ENCODE measurements around the gene OR10W1. TPM values are rescaled to one million over a fixed set of nuclear protein-coding genes. Genes with fewer than 3 reads are reported as not detected.

The OR10W1 gene, protein sequence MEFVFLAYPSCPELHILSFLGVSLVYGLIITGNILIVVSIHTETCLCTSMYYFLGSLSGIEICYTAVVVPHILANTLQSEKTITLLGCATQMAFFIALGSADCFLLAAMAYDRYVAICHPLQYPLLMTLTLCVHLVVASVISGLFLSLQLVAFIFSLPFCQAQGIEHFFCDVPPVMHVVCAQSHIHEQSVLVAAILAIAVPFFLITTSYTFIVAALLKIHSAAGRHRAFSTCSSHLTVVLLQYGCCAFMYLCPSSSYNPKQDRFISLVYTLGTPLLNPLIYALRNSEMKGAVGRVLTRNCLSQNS
- not detected for polyA plus RNA-seq (ENCODE audit: insufficient read length)

DNA sequence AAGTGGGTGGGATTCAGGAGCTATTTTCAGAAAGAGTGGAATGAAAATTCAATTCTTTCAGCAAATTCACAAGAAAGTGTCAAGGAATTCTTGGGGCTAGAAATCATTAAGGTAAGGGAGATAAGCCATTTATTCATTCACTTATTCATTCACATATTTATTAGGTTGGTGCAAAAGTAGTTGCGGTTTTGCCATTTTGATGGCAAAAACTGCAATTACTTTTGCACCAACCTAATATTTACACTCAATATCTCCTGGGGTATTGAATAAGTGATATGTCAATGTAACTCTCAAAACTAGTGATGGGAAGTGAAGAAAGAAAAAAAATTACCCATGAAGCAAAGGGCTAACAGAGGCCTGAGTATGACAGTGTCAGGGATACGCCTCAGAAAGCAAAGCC lies at the start of gene OR10W1:
TSS of gene OR10W1 (minus strand) at position 119 of the 400 bp plus-strand sequence. CDS start 402 bp downstream, outside the sequence.
- no peak for DNase-seq

DNA sequence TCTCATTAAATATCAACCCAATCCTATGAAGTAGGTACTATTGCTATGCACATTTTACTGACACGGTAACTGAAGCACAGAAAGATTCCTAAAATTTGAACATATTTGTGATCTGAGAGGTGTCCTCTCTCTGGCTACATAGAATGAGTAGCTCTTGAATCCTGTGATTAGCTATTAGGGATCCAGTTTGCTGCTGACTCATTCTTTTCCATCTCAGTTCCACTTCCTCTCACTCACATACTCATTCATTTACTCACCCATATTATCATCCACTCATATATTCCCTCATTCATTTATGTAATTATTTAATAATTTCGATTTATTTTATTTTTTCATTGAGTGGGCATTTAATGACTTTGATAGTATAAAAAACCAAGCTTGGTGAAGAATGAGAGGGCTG lies 48.1 kb upstream of the OR10W1 start:
- DNase-seq = no peak

DNA sequence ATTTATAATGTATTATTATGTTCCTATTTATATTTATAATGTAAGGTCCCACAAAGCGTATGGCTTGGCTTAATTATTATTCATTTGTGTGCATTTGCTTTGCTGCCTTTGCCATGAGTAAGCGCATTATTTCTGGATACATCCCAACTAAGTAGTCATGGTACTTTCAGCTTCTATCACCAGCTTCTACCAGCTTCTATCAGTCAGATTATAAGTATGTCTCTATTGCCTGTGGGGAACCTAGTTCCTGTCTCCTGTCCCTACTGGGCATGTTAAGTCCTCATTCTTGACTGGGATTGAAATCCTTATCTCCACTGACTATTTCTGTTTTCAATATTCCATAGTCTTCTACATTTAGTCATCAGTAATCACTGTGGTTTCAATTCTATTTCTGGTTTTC lies 33.5 kb upstream of the OR10W1 start:
- no peak for DNase-seq

DNA sequence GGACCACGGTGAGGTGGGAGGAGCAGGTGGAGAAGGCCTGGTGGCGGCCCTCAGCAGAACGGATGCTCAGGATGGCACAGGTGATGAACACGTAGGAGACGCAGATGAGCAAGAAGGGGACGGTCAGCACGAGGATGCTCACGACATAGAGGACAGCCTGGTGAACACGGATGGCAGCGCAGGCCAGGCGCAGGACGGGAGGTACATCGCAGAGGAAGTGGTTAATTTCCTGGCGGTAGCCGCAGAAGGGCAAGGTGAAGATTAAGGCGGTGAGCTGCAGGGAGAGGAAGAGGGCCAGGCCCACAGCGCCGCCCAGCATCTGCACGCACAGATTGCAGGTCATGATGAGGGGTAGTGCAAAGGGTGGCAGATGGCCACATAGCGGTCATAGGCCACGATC lies 24.0 kb upstream of the OR10W1 start:
- DNase-seq = no peak

DNA sequence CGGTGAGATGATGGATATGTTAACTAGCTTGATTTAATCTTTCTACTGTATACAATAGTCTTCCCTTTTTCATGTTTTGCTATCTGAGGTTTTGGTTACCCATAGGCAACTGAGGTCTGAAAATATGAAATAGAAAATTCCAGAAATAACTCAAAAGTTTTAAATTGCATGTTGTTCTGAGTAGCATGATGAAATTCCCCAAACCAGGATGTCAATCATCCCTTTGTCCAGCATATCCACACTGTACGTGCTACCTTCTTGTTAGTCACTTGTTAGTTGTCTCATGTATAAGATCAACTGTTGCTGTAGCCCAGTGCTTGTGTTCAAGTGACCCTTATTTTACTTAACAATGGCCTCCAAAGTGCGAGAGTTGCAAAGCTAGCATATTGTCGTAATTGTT lies 21.2 kb upstream of the OR10W1 start:
- no peak for DNase-seq

DNA sequence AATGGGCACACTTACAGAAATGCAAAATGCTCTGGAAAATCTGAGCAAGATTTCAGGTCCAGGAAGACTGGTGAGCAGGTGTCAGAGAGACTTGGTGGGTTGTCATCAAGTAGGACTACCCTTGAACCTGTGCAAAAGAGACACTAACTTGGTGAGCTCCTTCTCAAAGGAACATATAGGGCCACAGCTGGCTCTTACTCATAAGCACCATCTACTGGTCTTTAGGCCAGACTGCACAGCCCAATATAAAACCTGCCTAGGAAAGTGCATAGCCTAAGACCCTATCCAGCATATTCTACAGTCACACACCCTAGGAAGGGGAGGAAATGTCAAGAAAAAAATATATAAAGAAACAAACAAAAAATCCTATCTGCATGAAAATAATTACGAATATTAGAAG lies 18.2 kb upstream of the OR10W1 start:
- DNase-seq = no peak

DNA sequence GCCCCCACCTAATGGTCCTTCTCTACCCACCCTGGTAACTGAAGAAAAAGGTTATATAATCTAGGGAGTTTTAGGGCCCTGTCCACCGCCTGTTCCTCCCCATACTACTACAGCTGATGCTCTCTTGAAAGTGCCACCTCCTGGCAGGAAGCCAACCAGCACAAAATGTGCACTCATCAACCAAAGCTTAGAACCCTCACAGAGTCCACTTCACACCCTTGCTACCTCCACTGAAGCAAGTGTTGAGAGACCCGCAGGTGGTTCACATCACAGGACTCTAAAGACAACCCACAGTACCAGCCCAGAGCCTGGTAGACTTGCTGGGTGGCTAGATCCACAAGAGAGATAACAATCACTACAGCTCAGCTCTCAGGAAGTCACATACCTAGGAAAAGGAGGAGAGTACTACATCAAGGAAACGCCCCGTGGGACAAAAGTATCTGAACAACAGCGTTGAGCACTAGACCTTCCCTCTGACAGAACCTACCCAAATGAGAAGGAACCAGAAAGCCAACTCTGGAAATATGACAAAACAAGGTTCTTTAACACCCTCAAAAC lies 17.5 kb upstream of the OR10W1 start:
- DNase-seq = no peak

DNA sequence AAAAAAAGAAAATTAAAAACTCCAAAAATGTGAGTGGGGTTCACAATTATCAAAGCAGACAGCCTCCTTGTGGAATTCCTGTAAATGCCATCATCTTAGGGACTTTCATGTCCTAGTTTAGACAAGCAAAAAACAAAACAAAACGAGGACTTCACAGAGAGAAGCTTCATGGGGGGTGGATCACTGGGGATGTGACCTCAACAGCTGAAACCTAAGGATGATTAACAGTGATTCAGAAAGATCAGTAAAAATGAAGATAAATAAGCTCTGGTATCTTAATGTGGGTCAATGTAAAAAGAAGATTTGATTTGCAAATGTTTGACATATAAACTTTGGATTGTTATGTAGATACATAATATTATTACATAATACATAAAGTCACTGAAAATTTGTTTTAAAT lies 8.1 kb upstream of the OR10W1 start:
- no peak for DNase-seq

DNA sequence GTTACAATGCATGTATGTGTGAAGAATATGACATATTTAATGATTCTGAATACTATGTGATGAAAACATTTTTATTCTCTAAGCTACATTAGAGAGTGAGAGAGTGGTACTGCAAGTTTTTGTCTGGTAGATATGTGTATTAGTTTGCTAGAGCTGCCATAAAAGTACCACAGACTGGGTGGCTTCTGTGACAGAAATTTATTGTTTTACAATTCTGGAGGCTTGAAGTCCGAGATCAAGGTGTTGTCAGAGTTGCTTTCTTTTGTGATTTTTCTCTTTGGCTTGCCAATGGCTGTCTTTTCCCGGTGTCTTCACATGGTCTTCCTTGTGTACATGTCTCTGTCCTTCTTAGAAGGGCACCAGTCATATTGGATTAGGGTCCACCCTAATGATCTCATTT lies 6.9 kb upstream of the OR10W1 start:
- no peak for DNase-seq

DNA sequence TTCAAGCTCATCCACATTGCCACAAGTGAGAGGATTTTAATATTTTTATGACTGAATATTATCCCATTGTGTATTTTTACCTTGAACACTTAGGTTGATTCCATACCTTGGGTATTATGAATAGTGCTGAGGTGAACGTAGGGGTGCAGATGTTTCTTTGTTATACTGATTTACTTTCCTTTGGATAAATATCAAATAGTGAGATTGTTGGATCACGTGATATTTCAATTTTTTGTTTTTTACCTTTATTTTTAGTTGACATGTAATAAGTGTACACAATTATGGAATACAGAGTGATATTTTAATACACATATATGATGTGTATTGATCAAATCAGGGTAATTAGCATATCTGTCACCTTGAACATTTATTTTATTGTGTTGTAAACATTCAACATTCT lies 8.1 kb downstream of the OR10W1 start:
- no peak for DNase-seq

DNA sequence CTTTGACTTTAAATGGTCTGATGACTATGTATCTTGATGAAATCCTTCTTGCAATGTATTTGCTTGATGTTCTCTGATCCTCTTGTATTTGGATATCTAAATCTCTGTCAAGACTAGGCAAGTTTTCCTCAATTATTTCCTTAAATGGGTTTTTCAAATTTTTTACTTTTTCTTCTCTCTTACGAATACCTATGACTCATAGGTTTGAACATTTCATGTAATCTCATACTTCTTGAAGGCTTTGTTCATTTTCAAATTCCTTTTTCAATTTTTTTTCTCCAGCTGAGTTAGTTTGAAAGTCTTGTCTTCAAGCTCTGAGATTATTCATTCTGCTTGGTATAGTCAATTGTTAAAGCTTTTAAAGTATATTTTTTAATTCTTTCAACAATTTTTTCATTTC lies 13.1 kb downstream of the OR10W1 start:
- DNase-seq = no peak

DNA sequence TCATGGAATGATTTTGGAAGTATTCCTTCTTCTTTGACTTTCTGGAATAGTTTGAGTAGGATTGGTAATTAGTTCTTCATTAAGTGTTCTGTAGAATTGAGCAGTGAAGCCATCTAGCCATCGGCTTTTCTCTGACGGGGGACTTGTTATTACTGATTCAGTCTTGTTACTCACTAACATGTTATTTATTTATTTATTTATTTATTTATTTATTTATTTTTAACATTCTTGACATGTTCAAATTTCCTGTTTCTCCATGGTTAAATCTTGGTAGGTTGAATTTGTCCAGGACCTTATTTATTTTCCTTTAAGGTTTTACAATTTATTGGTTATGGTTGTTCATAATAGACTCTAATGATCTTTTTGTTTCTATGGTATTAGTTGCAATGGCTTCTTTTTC lies 24.1 kb downstream of the OR10W1 start:
- DNase-seq = no peak

DNA sequence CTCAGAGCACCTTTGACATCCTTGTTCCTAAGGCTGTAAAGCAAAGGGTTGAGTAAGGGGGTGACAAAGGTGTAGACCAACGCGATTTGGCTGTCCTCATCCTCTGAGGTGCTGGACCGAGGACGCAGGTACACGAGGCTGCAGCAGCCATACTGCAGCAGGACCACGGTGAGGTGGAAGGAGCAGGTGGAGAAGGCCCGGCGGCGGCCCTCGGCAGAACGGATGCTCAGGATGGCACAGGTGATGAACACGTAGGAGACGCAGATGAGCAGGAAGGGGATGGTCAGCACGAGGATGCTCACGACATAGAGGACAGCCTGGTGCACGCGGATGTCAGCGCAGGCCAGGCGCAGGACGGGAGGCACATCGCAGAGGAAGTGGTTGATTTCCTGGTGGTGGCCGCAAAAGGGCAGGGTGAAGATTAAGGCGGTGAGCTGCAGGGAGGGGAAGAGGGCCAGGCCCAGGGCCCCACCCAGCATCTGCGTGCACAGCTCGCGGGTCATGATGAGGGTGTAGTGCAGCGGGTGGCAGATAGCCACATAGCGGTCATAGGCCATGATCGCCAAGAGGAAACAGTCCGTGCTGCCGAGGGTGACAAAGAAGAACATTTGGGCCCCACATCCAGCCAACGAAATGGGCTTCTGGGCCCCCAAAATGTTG lies 40.0 kb downstream of the OR10W1 start:
- DNase-seq = no peak

DNA sequence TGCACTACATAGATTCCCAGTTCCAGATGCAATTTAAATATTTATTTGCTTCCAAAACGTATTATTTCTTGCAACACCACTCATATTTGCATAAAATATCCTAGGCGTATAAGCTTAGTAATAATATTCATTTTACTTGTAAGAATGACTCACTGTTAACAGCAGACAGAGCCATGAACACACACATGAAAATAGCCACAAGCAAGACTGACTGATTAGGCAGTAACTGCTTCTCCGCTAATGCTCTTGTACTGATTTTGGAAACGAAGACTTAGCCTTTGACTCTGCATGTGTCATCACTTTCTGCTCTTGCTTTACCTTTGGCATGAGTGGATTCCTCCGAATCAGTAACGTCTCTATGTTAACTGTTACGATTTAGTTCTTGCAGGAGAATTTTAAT lies 45.3 kb downstream of the OR10W1 start:
- no peak for DNase-seq

Other genes starting within 250 kb of the OR10W1 start
- not detected for gene OR9Q1, start 244.4 kb downstream of the OR10W1 start, polyA plus RNA-seq (ENCODE audit: insufficient read length)
- gene OR6Q1, start 237.3 kb downstream of the OR10W1 start, polyA plus RNA-seq (ENCODE audit: insufficient read length) = not detected
- gene OR9I1, start 142.7 kb downstream of the OR10W1 start, polyA plus RNA-seq (ENCODE audit: insufficient read length) = not detected
- not detected for gene OR9Q2, start 79.2 kb downstream of the OR10W1 start, polyA plus RNA-seq (ENCODE audit: insufficient read length)
- not detected for gene OR1S2, start 64.1 kb downstream of the OR10W1 start, polyA plus RNA-seq (ENCODE audit: insufficient read length)
- gene OR1S1, start 55.5 kb downstream of the OR10W1 start, polyA plus RNA-seq (ENCODE audit: insufficient read length) = not detected
- not detected for gene OR10Q1, start 39.3 kb downstream of the OR10W1 start, polyA plus RNA-seq (ENCODE audit: insufficient read length)
- not detected for gene OR5B17, start 90.8 kb upstream of the OR10W1 start, polyA plus RNA-seq (ENCODE audit: insufficient read length)
- not detected for gene OR5B3, start 138.6 kb upstream of the OR10W1 start, polyA plus RNA-seq (ENCODE audit: insufficient read length)
- not detected for gene OR5B2, start 159.9 kb upstream of the OR10W1 start, polyA plus RNA-seq (ENCODE audit: insufficient read length)
- not detected for gene OR5B12, start 174.0 kb upstream of the OR10W1 start, polyA plus RNA-seq (ENCODE audit: insufficient read length)
- not detected for gene OR5B21, start 239.8 kb upstream of the OR10W1 start, polyA plus RNA-seq (ENCODE audit: insufficient read length)